Measurements from ENCODE around the gene PNLDC1.
"Not testable (repeated sequence)": the region's sequence is repeated elsewhere in the genome, so short reads cannot be mapped to it uniquely, and the experiment has no call there.

Gene PNLDC1

DNA sequence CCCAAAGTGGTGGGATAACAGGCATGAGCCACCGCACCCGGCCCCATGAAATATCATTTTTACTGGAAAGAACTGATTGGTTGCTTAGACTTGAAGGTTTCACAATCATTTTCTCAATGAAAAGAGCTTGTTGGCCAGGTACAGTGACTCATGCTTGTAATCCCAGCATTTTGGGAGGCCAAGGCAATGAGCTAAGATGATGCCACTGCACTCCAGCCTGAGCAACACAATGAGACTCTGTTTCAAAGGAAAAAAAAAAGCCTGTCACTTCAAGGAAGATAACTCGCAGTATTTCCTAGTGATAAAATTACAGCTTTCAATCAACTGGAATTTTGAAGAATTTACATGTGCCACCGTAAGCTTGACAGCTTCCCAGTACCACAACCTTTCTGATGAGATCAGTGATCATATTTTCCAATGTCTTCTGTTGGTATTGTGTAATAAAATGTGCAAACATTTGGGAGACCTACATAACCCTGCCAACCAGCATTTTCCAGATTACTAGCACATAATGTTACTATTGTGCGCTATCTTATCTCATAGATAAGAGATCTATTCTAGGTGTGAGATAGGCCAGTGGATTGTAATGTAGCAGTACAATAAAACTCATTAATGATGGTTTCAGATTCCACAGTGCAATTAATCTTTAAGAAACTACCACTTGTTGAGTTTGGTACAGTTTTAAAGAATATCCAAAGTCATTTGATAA, 7.2 kb downstream of the PNLDC1 start:
- H3K4me1 ChIP-seq (ENCODE audit: control insufficient read depth in 1 of 2, insufficient read depth in 1 of 2, low read depth in 1 of 2, low read length in 1 of 2) = peaks cover 17 to 20% of the 10 kb centered on the region in 2 experiments
- TF ChIP-seq, protein P1, sequence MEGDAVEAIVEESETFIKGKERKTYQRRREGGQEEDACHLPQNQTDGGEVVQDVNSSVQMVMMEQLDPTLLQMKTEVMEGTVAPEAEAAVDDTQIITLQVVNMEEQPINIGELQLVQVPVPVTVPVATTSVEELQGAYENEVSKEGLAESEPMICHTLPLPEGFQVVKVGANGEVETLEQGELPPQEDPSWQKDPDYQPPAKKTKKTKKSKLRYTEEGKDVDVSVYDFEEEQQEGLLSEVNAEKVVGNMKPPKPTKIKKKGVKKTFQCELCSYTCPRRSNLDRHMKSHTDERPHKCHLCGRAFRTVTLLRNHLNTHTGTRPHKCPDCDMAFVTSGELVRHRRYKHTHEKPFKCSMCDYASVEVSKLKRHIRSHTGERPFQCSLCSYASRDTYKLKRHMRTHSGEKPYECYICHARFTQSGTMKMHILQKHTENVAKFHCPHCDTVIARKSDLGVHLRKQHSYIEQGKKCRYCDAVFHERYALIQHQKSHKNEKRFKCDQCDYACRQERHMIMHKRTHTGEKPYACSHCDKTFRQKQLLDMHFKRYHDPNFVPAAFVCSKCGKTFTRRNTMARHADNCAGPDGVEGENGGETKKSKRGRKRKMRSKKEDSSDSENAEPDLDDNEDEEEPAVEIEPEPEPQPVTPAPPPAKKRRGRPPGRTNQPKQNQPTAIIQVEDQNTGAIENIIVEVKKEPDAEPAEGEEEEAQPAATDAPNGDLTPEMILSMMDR (IDR thresholded peaks at IDR 0.05) = no peak
- H3K9me3 ChIP-seq = no peaks in the 10 kb centered on the region
- H3K36me3 ChIP-seq = no peaks in the 10 kb centered on the region
- no peak overlapping the region for H3K4me3 ChIP-seq (ENCODE audit: low read depth in 1 of 2, low read length in 1 of 2)
- H3K27ac ChIP-seq = no peak overlapping the region
- H3K27me3 ChIP-seq = no peaks in the 10 kb centered on the region

DNA sequence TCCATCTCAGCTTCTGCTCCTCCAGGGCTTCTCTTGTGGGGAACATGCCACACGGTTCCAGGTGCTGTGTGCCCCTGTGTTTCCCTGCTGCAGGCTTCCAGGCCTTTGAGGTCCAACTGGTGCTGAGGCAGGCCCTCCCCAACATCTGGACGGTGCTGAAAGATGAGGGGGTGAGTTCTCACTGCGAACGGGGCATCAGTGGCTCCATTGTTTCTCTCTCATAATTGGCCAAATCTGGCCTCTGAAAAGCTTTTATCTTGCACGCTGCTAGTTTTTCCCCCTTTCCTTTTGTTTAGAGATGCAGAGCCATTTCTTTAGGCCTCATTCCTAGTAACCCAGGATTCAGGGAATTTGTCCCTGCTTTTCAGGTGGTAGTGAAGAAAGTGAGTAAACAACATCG, 8.6 kb downstream of the PNLDC1 start:
- TF ChIP-seq, protein P1 (IDR thresholded peaks at IDR 0.05) = no peak
- Histone ChIP-seq H3K36me3 (no peaks in the 10 kb centered on the region), H3K27ac (no peak overlapping the region)

DNA sequence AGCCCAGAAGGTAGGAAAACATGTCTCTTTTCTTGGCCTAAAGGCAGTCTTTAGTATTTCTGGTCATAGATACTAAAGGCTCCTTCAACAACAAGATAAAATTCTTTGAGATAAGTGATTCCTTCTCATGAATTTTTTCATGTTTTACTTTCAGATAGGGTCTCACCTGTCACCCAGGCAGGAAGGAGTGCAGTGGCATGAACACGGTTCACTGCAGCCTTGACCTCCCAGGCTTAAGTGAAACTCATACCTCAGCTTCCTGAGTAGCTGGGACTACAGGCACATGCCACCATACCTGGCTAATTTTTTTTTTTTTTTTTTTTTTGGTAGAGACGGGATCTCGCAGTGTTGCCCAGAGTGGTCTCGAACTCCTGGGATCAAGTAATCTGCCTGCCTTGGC, 9.1 kb downstream of the PNLDC1 start:
- no peak overlapping the region for H3K27ac ChIP-seq
- H3K4me3 ChIP-seq (ENCODE audit: low read depth in 1 of 2, low read length in 1 of 2) = no peak overlapping the region
- no peaks in the 10 kb centered on the region for H3K9me3 ChIP-seq
- H3K27me3 ChIP-seq = no peaks in the 10 kb centered on the region
- H3K4me1 ChIP-seq (ENCODE audit: control insufficient read depth in 1 of 2, insufficient read depth in 1 of 2, low read depth in 1 of 2, low read length in 1 of 2) = peaks cover 17 to 18% of the 10 kb centered on the region in 2 experiments
- TF ChIP-seq, protein P1 (IDR thresholded peaks at IDR 0.05) = no peak
- H3K36me3 ChIP-seq = no peaks in the 10 kb centered on the region

More for the DNA sequence above, 8.6 kb downstream of the PNLDC1 start:
- Histone ChIP-seq H3K4me1 (ENCODE audit: control insufficient read depth in 1 of 2, insufficient read depth in 1 of 2, low read depth in 1 of 2, low read length in 1 of 2) (peaks cover 17 to 18% of the 10 kb centered on the region in 2 experiments), H3K4me3 (ENCODE audit: low read depth in 1 of 2, low read length in 1 of 2) (no peak overlapping the region), H3K9me3 (no peaks in the 10 kb centered on the region), H3K27me3 (no peaks in the 10 kb centered on the region)

DNA sequence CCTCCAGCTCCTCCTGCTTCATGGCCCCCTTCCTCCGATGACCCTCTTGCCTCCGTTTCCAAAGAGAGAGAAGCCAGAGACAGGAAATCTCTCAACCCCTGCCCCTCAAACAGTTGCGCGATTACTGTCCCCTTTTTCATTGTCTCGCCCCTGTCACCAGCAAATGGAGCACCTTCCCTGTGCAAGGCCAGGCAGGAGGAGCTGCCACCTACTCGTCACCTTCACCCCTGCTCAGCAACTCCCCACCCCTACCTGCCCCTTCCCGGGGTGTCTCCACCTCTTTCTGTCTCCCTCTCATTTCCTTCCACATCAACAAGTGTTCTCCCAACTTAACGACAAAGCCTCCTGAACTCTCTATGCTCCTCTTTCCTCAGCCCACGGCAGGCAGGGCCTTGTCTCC, 13.7 kb downstream of the PNLDC1 start:
- Histone ChIP-seq H3K9me3 (no peaks in the 10 kb centered on the region), H3K4me3 (ENCODE audit: low read depth in 1 of 2, low read length in 1 of 2) (no peak overlapping the region), H3K27ac (no peak overlapping the region), H3K36me3 (no peaks in the 10 kb centered on the region), H3K27me3 (no peaks in the 10 kb centered on the region), H3K4me1 (ENCODE audit: control insufficient read depth in 1 of 2, insufficient read depth in 1 of 2, low read depth in 1 of 2, low read length in 1 of 2) (no peaks in the 10 kb centered on the region)
- TF ChIP-seq, protein P1 (IDR thresholded peaks at IDR 0.05) = no peak

DNA sequence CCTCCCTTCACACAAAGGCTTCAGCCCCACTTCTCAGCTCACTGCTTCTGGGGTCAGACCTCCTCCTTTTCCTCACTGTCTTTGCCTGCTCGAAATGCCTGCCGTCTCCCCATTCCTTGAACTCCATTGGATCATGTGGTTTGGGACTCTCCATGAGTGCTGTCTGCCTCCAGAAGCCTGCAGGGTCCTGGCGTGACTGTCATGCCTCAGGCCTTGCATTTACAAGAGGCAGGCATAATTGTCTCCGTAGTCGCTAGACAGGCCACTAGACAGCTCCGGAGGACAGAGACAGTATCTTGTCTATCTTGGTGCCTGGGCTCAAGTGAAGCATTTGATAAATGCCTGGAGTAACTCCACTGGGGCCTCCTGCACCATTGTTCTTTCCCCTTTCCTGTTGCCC, 15.3 kb downstream of the PNLDC1 start:
- TF ChIP-seq, protein P1 (IDR thresholded peaks at IDR 0.05) = no peak

DNA sequence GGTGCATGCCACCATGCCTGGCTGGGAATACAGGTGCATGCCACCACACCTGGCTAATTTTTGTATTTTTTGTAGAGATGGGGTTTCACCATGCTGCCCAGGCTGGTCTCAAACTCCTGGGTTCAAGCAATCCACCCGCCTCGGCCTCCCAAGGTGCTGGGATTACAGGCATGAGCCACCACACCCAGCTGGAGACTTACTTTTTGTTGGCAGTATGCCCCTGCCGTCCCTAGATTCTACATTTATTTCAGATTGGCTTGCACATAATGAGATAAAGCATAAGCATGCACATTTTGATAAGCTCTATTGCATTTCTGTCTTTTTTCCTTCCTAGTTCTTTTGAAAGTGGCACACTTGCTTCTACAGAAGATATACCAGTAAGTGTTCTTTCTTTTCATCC, 16.7 kb downstream of the PNLDC1 start:
- peaks cover 20 to 21% of the 10 kb centered on the region in 2 experiments for H3K4me1 ChIP-seq (ENCODE audit: control insufficient read depth in 1 of 2, insufficient read depth in 1 of 2, low read depth in 1 of 2, low read length in 1 of 2)
- H3K27me3 ChIP-seq; H3K4me3 ChIP-seq (ENCODE audit: low read depth in 1 of 2, low read length in 1 of 2); H3K36me3 ChIP-seq; H3K9me3 ChIP-seq; H3K27ac ChIP-seq: not testable (repeated sequence)

More for the DNA sequence above, 15.3 kb downstream of the PNLDC1 start:
- Histone ChIP-seq H3K9me3 (no peaks in the 10 kb centered on the region), H3K4me3 (ENCODE audit: low read depth in 1 of 2, low read length in 1 of 2) (no peak overlapping the region), H3K36me3 (no peaks in the 10 kb centered on the region), H3K4me1 (ENCODE audit: control insufficient read depth in 1 of 2, insufficient read depth in 1 of 2, low read depth in 1 of 2, low read length in 1 of 2) (peaks cover 8% of the 10 kb centered on the region in 2 experiments), H3K27me3 (peaks cover 10% of the 10 kb centered on the region), H3K27ac (no peak overlapping the region)

Data from neutrophil (primary cell).